Neutrophil (primary cell): Measurements from ENCODE around the gene ZNF385C.

ENCODE experiments used
- H3K27ac ChIP-seq: fragments of 200-600 bp; sonication (generic); 2 replicates; pipeline ENCODE4 v1.5.1; 2016; ENCODE audit warnings: mild to moderate bottlenecking, moderate library complexity
- H3K27me3 ChIP-seq: fragments of 200-600 bp; sonication (generic); 2 replicates; pipeline ENCODE4 v1.6.0; 2016; ENCODE audit warnings: mild to moderate bottlenecking
- H3K36me3 ChIP-seq: fragments of 200-600 bp; sonication (generic); 2 replicates; pipeline ENCODE4 v1.5.1; 2017
- H3K4me1 ChIP-seq, 2 experiments: fragments of 200-600 bp in 1 of 2; sonication (generic) in 1 of 2; 1 replicate in 1 of 2; 2 replicates in 1 of 2; pipeline versions ENCODE4 v1.5.1 to v1.6.1; 2013 to 2016; ENCODE audit warnings: low read depth in 1 of 2, low read length in 1 of 2, mild to moderate bottlenecking in 1 of 2, moderate library complexity in 1 of 2; ENCODE audit not compliant: control insufficient read depth in 1 of 2, insufficient read depth in 1 of 2
- H3K4me3 ChIP-seq, 2 experiments: fragments of 200-600 bp in 1 of 2; sonication (generic) in 1 of 2; 1 replicate in 1 of 2; 2 replicates in 1 of 2; pipeline ENCODE4 v1.5.1; 2013 to 2016; ENCODE audit warnings: low read depth in 1 of 2, low read length in 1 of 2, mild to moderate bottlenecking in 1 of 2, moderate library complexity in 1 of 2
- H3K9me3 ChIP-seq: fragments of 200-600 bp; sonication (generic); 2 replicates; pipeline ENCODE4 v1.5.1; 2016
- CTCF ChIP-seq: fragments of 200-600 bp; sonication (generic); IDR thresholded peaks from 2 replicates; pipeline ENCODE4 v1.5.1; 2016; ENCODE audit warnings: antibody characterized with exemption

ZNF385C gene

GRCh38 chr17:42127414-42127813 lies 29.1 kb upstream of the ZNF385C start:
- peaks cover 15 to 16% of the 10 kb centered on the region in 2 experiments for H3K4me1 ChIP-seq
- H3K9me3 ChIP-seq: no peaks in the 10 kb centered on the region
- H3K27me3 ChIP-seq: no peaks in the 10 kb centered on the region
- H3K36me3 ChIP-seq: peaks cover 74% of the 10 kb centered on the region
- TF ChIP-seq CTCF: no peak
- no peak overlapping the region for H3K4me3 ChIP-seq
- no peak overlapping the region for H3K27ac ChIP-seq

GRCh38 chr17:42126836-42127235 lies 28.6 kb upstream of the ZNF385C start:
- H3K27ac ChIP-seq: peak overlapping the region; percentile 22
- no peaks in the 10 kb centered on the region for H3K9me3 ChIP-seq
- H3K4me1 ChIP-seq: peaks cover 10 to 11% of the 10 kb centered on the region in 2 experiments
- TF ChIP-seq CTCF: no peak
- H3K4me3 ChIP-seq: no peak overlapping the region
- H3K27me3 ChIP-seq: no peaks in the 10 kb centered on the region
- peaks cover 78% of the 10 kb centered on the region for H3K36me3 ChIP-seq

- H3K27ac ChIP-seq: no peak overlapping the region
- no peak overlapping the region for H3K4me3 ChIP-seq
- H3K36me3 ChIP-seq: peaks cover 74% of the 10 kb centered on the region
- TF ChIP-seq CTCF: no peak
- no peaks in the 10 kb centered on the region for H3K27me3 ChIP-seq
- H3K4me1 ChIP-seq: peaks cover 6 to 10% of the 10 kb centered on the region in 2 experiments
- H3K9me3 ChIP-seq: no peaks in the 10 kb centered on the region
Measured at GRCh38 chr17:42125565-42125964, 27.3 kb upstream of the ZNF385C start.

GRCh38 chr17:42124256-42124655 lies 26.0 kb upstream of the ZNF385C start:
- TF ChIP-seq CTCF: no peak
- H3K27ac ChIP-seq: peak overlapping the region; percentile 25
- peaks cover 61% of the 10 kb centered on the region for H3K36me3 ChIP-seq
- peaks cover 6 to 13% of the 10 kb centered on the region in 2 experiments for H3K4me1 ChIP-seq
- H3K27me3 ChIP-seq: no peaks in the 10 kb centered on the region
- no peaks in the 10 kb centered on the region for H3K9me3 ChIP-seq
- no peak overlapping the region for H3K4me3 ChIP-seq

GRCh38 chr17:42122371-42123303 lies 24.4 kb upstream of the ZNF385C start, which contains the start of gene HSPB9:
Gene HSPB9, plus strand, starts transcription at chr17:42122804. Its CDS starts 47 bp downstream, at chr17:42122851.
- peaks cover 45% of the 10 kb centered on the region for H3K36me3 ChIP-seq
- no peak within 1 kb of the TSS for H3K27ac ChIP-seq
- no peak within 1 kb of the TSS for H3K4me3 ChIP-seq
- H3K27me3 ChIP-seq: no peaks in the 10 kb centered on the region
- no peak for TF ChIP-seq CTCF
- H3K9me3 ChIP-seq: no peaks in the 10 kb centered on the region
- peaks cover 6 to 13% of the 10 kb centered on the region in 2 experiments for H3K4me1 ChIP-seq
